Upper lobe of left lung (tissue), 4 donors: ENCODE results near the gene MT1G.

Experiments
- POLR2A ChIP-seq, 4 donors: fragments of 450-650 bp; IDR thresholded peaks; one replicate each; pipeline ENCODE4 v1.5.1; 2016 to 2017; ENCODE audit warnings: antibody characterized with exemption in 4 of 4, mild to moderate bottlenecking in 2 of 4
- POLR2AphosphoS5 ChIP-seq, 2 donors: sonication (generic); formaldehyde crosslinking; IDR thresholded peaks; one replicate each; pipeline ENCODE4 v1.5.1; 2017; ENCODE audit warnings: antibody characterized with exemption in 2 of 2
- TF ChIP-seq, protein P1 (sequence below), 6 experiments: fragments of 450-650 bp in 4 of 6; fragments of 200-600 bp in 2 of 6; sonication (generic) in 2 of 6; IDR thresholded peaks; one replicate each; pipeline ENCODE4 v1.5.1; 2016 to 2019; ENCODE audit warnings: antibody characterized with exemption in 6 of 6

DNA sequence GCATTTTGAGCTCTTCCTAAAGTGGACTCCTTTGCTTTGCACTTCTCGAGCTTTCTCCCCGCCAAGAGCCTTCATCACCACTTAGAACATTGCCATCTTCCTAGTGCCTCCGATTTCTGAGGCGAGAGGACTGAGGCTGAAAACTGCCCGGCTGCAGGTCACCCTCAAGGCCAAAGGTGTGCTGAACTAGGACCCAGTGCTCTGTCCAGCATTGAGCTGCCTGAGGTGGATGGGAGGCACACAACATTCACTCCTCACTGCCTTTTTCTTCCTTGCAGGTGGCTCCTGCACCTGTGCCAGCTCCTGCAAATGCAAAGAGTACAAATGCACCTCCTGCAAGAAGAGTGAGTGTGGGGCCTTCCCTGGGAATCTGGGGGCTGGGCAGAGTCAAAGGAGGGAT is 24.0 kb downstream of the MT1G start:
- TF ChIP-seq, protein P1, sequence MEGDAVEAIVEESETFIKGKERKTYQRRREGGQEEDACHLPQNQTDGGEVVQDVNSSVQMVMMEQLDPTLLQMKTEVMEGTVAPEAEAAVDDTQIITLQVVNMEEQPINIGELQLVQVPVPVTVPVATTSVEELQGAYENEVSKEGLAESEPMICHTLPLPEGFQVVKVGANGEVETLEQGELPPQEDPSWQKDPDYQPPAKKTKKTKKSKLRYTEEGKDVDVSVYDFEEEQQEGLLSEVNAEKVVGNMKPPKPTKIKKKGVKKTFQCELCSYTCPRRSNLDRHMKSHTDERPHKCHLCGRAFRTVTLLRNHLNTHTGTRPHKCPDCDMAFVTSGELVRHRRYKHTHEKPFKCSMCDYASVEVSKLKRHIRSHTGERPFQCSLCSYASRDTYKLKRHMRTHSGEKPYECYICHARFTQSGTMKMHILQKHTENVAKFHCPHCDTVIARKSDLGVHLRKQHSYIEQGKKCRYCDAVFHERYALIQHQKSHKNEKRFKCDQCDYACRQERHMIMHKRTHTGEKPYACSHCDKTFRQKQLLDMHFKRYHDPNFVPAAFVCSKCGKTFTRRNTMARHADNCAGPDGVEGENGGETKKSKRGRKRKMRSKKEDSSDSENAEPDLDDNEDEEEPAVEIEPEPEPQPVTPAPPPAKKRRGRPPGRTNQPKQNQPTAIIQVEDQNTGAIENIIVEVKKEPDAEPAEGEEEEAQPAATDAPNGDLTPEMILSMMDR (IDR thresholded peaks at IDR 0.05): peak in 1 of 6 experiments; percentile 3
- TF ChIP-seq POLR2A (IDR thresholded peaks at IDR 0.05) (no peak), POLR2AphosphoS5 (IDR thresholded peaks at IDR 0.05) (no peak)
